ENCODE data around the gene UST.
A peak's percentile ranks its signal among the peaks of the same experiment; 100 is the strongest.

Gene UST

DNA sequence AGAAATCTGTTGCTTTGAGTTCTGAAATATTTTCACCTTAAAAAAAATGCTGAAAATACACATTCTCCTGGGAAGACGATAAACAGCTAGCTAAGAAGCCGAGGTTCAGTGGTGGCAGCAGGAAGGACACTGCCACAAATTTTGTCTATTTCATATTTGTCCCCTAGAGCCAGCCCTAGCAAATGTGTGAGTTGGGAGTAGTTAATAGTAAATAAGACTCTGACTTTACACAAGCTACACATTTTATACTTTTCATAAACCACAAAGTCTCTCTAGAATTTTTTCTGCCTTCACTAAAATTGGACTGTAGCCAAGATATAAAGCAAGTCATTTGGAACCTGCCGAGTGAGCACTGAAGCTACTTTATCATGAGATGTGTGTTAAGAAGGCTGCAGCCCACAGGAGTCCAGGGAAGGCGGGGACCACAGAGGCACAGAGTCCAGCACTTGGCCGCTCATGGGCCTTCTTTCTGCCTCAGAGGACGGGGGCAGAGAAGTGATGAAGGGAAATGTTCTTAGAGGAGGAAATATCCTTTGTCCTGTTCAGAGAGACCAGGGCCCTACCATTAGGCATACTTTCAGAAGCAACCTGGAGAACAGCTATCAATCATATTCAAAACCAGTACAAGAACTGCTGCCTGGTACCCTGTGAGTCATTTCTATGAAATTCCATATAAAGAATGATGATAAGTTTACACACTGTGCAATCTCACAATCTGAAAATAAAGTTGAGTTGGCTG lies 329.0 kb downstream of the UST start:
- no peak overlapping the region for H3K4me3 ChIP-seq (ENCODE audit: low read depth, low read length)
- TF ChIP-seq, protein P1, sequence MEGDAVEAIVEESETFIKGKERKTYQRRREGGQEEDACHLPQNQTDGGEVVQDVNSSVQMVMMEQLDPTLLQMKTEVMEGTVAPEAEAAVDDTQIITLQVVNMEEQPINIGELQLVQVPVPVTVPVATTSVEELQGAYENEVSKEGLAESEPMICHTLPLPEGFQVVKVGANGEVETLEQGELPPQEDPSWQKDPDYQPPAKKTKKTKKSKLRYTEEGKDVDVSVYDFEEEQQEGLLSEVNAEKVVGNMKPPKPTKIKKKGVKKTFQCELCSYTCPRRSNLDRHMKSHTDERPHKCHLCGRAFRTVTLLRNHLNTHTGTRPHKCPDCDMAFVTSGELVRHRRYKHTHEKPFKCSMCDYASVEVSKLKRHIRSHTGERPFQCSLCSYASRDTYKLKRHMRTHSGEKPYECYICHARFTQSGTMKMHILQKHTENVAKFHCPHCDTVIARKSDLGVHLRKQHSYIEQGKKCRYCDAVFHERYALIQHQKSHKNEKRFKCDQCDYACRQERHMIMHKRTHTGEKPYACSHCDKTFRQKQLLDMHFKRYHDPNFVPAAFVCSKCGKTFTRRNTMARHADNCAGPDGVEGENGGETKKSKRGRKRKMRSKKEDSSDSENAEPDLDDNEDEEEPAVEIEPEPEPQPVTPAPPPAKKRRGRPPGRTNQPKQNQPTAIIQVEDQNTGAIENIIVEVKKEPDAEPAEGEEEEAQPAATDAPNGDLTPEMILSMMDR (conservative IDR thresholded peaks at IDR 0.05; ENCODE audit: low read depth, low read length) = no peak
- DNase-seq (ENCODE audit: low read depth) = peak; percentile 59

DNA sequence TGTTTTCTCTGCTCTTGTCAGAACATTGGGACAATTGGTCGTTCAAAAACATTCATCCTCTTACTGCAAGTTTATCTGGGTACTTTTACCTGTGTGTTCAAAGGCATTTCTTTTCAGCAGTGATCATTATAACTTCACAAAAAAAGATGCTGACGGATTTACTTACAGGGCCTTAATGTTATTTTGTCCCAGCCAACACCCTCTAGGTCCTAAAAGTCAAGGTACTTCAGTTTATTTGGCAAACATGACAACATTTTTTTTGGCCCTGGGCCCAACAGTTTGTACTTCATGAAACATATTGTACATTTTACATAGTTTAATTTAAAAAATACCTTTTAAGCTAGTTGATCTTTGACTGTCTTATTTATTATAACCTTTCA lies 329.5 kb downstream of the UST start:
- no peak for DNase-seq (ENCODE audit: low read depth)
- TF ChIP-seq, protein P1 (conservative IDR thresholded peaks at IDR 0.05; ENCODE audit: low read depth, low read length) = no peak
- no peak overlapping the region for H3K4me3 ChIP-seq (ENCODE audit: low read depth, low read length)

DNA sequence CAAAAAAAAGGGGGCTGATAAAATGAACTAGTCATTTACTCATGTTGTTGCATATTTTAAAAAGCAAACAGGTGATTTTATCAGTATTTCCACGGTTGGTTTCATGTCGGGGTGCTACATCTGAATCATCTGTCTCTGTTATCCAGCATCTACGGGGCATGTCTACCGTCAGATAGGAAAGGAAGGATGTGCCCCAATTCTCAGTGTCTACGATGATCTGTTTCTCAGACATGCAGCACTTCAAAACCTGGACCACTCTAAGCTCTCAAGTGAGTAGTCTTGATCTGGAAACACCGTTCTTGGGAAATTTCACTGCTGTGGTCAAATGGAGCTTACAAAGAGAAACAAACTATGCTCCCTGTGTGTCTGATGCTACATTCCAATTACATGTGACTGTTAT lies 330.4 kb downstream of the UST start:
- no peak overlapping the region for H3K4me3 ChIP-seq (ENCODE audit: low read depth, low read length)
- TF ChIP-seq, protein P1 (conservative IDR thresholded peaks at IDR 0.05; ENCODE audit: low read depth, low read length) = no peak
- DNase-seq (ENCODE audit: low read depth) = peak; percentile 98

DNA sequence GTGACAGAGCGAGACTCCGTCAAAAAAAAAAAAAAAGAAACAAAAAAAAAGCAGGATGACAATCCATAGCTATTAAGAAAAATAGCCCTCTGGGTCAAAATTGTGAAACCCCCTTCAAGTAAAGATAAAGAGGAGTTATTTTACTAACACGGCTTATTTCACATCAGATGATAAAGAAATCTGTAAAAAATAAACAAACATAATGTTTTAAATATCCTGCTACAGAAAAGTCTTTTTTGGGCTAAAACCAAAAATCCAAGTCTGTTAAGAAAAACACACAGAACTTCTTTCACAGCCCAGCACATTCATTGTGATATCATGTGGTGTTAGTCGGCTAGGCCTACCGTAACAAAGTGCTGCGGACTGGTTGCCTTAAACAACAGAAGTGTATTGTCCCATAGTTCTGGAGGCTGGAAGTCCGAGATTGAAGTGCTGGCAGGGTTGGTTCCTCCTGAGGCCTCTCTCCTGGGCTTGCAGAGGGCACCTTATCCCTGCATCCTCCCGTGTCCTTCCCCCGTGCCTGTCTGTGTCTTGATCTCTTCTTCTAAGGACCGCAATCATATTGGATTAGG lies 331.5 kb downstream of the UST start:
- TF ChIP-seq, protein P1 (conservative IDR thresholded peaks at IDR 0.05; ENCODE audit: low read depth, low read length) = no peak
- peak; percentile 69 for DNase-seq (ENCODE audit: low read depth)
- H3K4me3 ChIP-seq (ENCODE audit: low read depth, low read length) = no peak overlapping the region

DNA sequence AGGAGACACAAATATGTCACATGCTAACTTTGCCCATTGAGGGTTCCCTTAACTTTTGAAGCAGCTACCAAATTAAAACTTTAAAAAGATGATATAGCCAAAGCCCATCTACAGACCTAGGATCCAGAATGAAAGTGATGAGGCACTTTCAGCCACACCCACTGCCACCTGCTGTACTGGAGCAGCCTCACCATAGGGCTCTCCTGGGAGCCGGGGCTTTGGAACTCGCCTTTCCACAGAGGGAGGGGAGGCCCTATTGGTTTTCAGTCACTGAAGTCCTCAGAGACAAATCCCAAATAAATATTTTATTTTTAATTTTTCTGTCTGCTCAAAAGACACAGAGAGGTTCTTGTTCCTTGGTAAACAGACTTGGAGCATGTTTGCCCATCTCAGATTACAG lies 332.6 kb downstream of the UST start:
- no peak for DNase-seq (ENCODE audit: low read depth)
- TF ChIP-seq, protein P1 (conservative IDR thresholded peaks at IDR 0.05; ENCODE audit: low read depth, low read length) = no peak
- no peak overlapping the region for H3K4me3 ChIP-seq (ENCODE audit: low read depth, low read length)

DNA sequence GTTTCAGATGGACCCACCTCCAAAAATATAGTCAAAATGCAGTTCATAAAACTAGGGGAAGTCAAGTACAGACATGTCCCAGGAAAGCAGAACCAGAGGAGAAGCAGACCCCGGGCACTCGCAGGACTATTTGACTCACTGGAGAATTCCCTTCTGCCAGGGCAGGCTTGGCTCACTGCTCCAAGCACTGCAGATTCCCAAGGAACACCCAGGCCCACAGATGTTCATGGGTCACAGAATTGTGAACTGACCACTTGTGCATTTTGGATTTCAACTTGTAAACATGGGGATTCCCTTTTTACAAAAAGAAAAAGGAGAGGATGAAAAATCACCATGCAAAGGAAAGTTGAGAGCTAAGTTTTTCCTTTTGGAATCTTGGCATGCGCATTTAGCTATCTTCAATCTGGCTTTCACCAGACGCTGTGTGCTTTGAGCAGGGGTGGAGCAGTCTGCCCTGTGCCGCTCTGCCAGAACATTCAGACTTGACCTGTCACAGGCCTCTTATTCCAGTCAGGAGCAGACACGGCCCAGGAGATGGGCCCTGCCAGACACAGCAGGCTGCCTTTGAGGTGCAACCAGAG lies 333.2 kb downstream of the UST start:
- TF ChIP-seq, protein P1 (conservative IDR thresholded peaks at IDR 0.05; ENCODE audit: low read depth, low read length) = no peak
- H3K4me3 ChIP-seq (ENCODE audit: low read depth, low read length) = no peak overlapping the region
- DNase-seq (ENCODE audit: low read depth) = no peak
